ENCODE measurements around the gene LEKR1.

GRCh38 chr3:156888176-156888575 lies 62.0 kb downstream of the LEKR1 start:
- no peak for TF ChIP-seq CTCF (conservative IDR thresholded peaks at IDR 0.05; ENCODE audit: low read depth, low read length)
- no peak for TF ChIP-seq EZH2 (IDR thresholded peaks at IDR 0.05; ENCODE audit: borderline replicate concordance, low read depth, low read length, poor library complexity, severe bottlenecking)

Measured in A673 (cell line).